Right renal cortex interstitium (tissue), 3 donors: Measurements from ENCODE around the gene SLC25A29. TPM values are rescaled to one million over a fixed set of nuclear protein-coding genes. Genes with fewer than 3 reads are reported as not detected.
"Not testable (repeated sequence)": the region's sequence is repeated elsewhere in the genome, so short reads cannot be mapped to it uniquely, and the experiment has no call there.

ENCODE experiments used
- DNase-seq, 3 donors: peaks; one replicate each; pipeline ENCODE4 v3.0.0-alpha.2; 2013; ENCODE audit warnings: low read depth in 3 of 3, low spot score in 2 of 3
- polyA plus RNA-seq, 3 donors: library from polyadenylated mRNA; unstranded; fragments of 120-200 nt; gene quantifications; one replicate each; pipeline ENCODE4 v1.2.1, GENCODE V29; 2013; ENCODE audit not compliant: insufficient read length in 3 of 3

Gene SLC25A29
- polyA plus RNA-seq, result 10 to 100 TPM; 32.6 to 41.9 (median 34.2) TPM

- peak in 2 of 3 donors; percentile 78 to 80 for DNase-seq
These were observed at the start of gene SLC25A29 for GRCh38 chr14:100306101-100306997. Gene SLC25A29 (minus strand): TSS chr14:100306444. CDS start chr14:100306232, 212 bp downstream.

GRCh38 chr14:100350986-100351385 lies 44.7 kb upstream of the SLC25A29 start:
- no peak for DNase-seq

- DNase-seq, result no peak
These were observed 44.2 kb upstream of the SLC25A29 start for GRCh38 chr14:100350276-100350926.

GRCh38 chr14:100348784-100349685 lies 42.8 kb upstream of the SLC25A29 start:
- DNase-seq, result no peak

GRCh38 chr14:100348253-100348729 lies 42.0 kb upstream of the SLC25A29 start:
- DNase-seq, result no peak

GRCh38 chr14:100346306-100347091 lies 40.3 kb upstream of the SLC25A29 start:
- no peak for DNase-seq

GRCh38 chr14:100345711-100346110 lies 39.5 kb upstream of the SLC25A29 start:
- no peak for DNase-seq

GRCh38 chr14:100344657-100345056 lies 38.4 kb upstream of the SLC25A29 start:
- DNase-seq, result not testable (repeated sequence)

GRCh38 chr14:100342826-100343225 lies 36.6 kb upstream of the SLC25A29 start:
- DNase-seq, result not testable (repeated sequence)

GRCh38 chr14:100342195-100342594 lies 36.0 kb upstream of the SLC25A29 start:
- DNase-seq, result no peak

GRCh38 chr14:100341301-100342031 lies 35.2 kb upstream of the SLC25A29 start:
- no peak for DNase-seq

- no peak for DNase-seq
These were observed 34.2 kb upstream of the SLC25A29 start for GRCh38 chr14:100340423-100340813.

GRCh38 chr14:100339766-100340422 lies 33.6 kb upstream of the SLC25A29 start:
- DNase-seq, result no peak

GRCh38 chr14:100336618-100337530 lies 30.6 kb upstream of the SLC25A29 start:
- DNase-seq, result no peak

GRCh38 chr14:100334904-100335303 lies 28.7 kb upstream of the SLC25A29 start:
- no peak for DNase-seq

- DNase-seq, result no peak
These were observed 27.6 kb upstream of the SLC25A29 start for GRCh38 chr14:100333827-100334226.

- DNase-seq, result no peak
These were observed 27.1 kb upstream of the SLC25A29 start for GRCh38 chr14:100333311-100333710.

- no peak for DNase-seq
These were observed 26.6 kb upstream of the SLC25A29 start for GRCh38 chr14:100332797-100333196.
